Measurements from ENCODE around the gene SESN1.

DNA sequence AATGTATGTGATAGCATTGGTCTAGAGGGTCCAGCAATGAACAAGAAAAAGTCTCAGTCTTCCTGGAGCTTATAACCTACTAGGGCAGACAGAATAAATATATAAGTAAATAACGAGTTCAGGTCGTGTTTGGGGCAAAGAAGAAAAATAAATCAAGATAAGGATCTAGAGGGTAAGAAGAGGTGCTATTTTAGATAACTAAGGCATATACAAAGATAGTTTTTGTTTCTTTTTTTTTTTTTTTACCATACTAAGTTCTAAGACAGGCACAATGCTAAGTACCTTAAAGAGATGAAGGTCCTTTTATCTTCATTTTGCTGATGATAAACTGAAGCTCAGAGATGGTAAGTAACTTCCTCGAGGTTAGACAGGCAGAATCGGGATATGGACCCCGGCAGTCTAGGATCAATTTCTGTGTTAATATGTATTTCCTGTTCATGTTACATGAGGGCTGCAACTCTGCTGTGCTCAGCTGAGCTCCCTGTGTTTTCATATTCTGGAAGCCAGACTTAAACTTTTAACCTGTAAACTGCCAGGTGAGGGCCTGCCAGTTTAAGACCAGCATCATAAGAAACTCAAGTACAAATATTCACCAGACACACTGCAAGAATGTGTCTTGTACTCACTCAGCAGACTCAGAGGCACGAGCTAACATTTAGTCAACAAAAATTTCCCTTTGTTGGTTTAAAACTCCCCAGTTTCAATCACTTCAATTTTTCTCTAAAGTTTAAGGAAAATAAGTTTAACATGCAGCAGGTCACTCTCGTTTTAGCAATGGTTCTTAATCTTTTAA lies 23.3 kb downstream of the SESN1 start:
- no peak for TF ChIP-seq YY1 (IDR thresholded peaks at IDR 0.05; ENCODE audit: insufficient read depth, insufficient read length)
- TF ChIP-seq ZNF274 (IDR thresholded peaks at IDR 0.05; ENCODE audit: low read depth, low read length): no peak
